Sigmoid colon (tissue), 7 donors: ENCODE data around the gene NXPH3. TPM values are rescaled to one million over a fixed set of nuclear protein-coding genes. Genes with fewer than 3 reads are reported as not detected.

Source experiments
- DNase-seq: peaks from one replicate; pipeline ENCODE4 v3.0.0-alpha.2; 2019
- H3K27ac ChIP-seq, 4 donors: fragments of 200-600 bp; sonication (generic); one replicate each; pipeline ENCODE4 v1.5.1; 2016 to 2019; ENCODE audit warnings: mild to moderate bottlenecking in 1 of 4
- H3K27me3 ChIP-seq, 3 donors: fragments of 200-600 bp; sonication (generic); one replicate each; pipeline ENCODE4 v1.5.1; 2019; ENCODE audit warnings: mild to moderate bottlenecking in 1 of 3
- H3K36me3 ChIP-seq, 4 donors: fragments of 200-600 bp; sonication (generic); one replicate each; pipeline ENCODE4 v1.5.1; 2016 to 2019
- H3K4me1 ChIP-seq, 4 donors: fragments of 200-600 bp; sonication (generic); one replicate each; pipeline ENCODE4 v1.5.1; 2017 to 2019
- H3K4me3 ChIP-seq, 4 donors: fragments of 200-600 bp; sonication (generic); one replicate each; pipeline ENCODE4 v1.5.1; 2017 to 2019; ENCODE audit warnings: mild to moderate bottlenecking in 2 of 4, moderate library complexity in 1 of 4
- H3K9me3 ChIP-seq, 4 donors: fragments of 200-600 bp in 3 of 4; sonication (generic) in 3 of 4; one replicate each; pipeline versions ENCODE4 v1.5.1 to v1.6.1; 2013 to 2019
- CTCF ChIP-seq, 4 experiments: fragments of 450-650 bp in 3 of 4; fragments of 200-600 bp in 1 of 4; IDR thresholded peaks; one replicate each; pipeline ENCODE4 v1.5.1; 2016 to 2019; ENCODE audit warnings: antibody characterized with exemption in 4 of 4, mild to moderate bottlenecking in 3 of 4, moderate library complexity in 2 of 4
- EP300 ChIP-seq, 4 donors: sonication (generic); formaldehyde crosslinking; IDR thresholded peaks; one replicate each; pipeline ENCODE4 v1.6.1; 2017; ENCODE audit warnings: antibody characterized with exemption in 4 of 4
- POLR2A ChIP-seq, 2 donors: fragments of 450-650 bp; IDR thresholded peaks; one replicate each; pipeline ENCODE4 v1.6.1; 2016; ENCODE audit warnings: antibody characterized with exemption in 2 of 2, mild to moderate bottlenecking in 2 of 2, moderate library complexity in 2 of 2
- POLR2AphosphoS5 ChIP-seq, 4 donors: sonication (generic); formaldehyde crosslinking; IDR thresholded peaks; one replicate each; pipeline ENCODE4 v1.6.1; 2017; ENCODE audit warnings: antibody characterized with exemption in 4 of 4
- WGBS, 2 donors: extraction: QIAGEN DNeasy Blood & Tissue Kit; methylation state at CpG; one replicate each; pipeline ENCODE4 v1.1.7; 2013; 5-methylcytosine and 5-hydroxymethylcytosine counted together
- intact Hi-C: fragments of 100-400 bp; cut with DNase I; formaldehyde crosslinking; loops from one replicate; pipeline ENCODE4 v1.15.1; 2023
- polyA plus RNA-seq, 3 donors: library from polyadenylated mRNA; stranded (reverse); fragments of 200-250 nt; gene quantifications; one replicate each; pipeline ENCODE4 v1.2.3, GENCODE V29; 2013
- total RNA-seq, 4 donors: library from RNA; depleted of rRNA; stranded (reverse); fragments of >200 nt; gene quantifications; one replicate each; pipeline ENCODE4 v1.1.0, GENCODE V29; 2016
- donor health status: healthy with polysubstance abuse.
- donor health status: Bipolar disorder and iron deficiency.
- donor health status: healthy.

Gene NXPH3
- total and polyA plus RNA-seq, 7 donors = 0.23 to 32.6 (median 20.2) TPM

- intact Hi-C loops = no loop called here
- Histone ChIP-seq H3K4me1 (peaks cover 0 to 18% (median 11%) of the 10 kb centered on the region in 4 donors), H3K27me3 (no peaks in the 10 kb centered on the region), H3K36me3 (peaks cover 0 to 14% (median 0%) of the 10 kb centered on the region in 4 donors), H3K4me3 (no peak overlapping the region), H3K9me3 (no peaks in the 10 kb centered on the region), H3K27ac (no peak overlapping the region)
- TF ChIP-seq POLR2A (IDR thresholded peaks at IDR 0.05) = no peak
- no peak for TF ChIP-seq POLR2AphosphoS5 (IDR thresholded peaks at IDR 0.05)
- TF ChIP-seq EP300 (IDR thresholded peaks at IDR 0.05) = no peak
- TF ChIP-seq CTCF (IDR thresholded peaks at IDR 0.05) = no peak
- 93 to 97% methylated on average over 4 of the region's 4 CpGs for WGBS, 2 donors
- DNase-seq = no peak
These were observed 8.2 kb downstream of the NXPH3 start for GRCh38 chr17:49583889-49584288.

DNA sequence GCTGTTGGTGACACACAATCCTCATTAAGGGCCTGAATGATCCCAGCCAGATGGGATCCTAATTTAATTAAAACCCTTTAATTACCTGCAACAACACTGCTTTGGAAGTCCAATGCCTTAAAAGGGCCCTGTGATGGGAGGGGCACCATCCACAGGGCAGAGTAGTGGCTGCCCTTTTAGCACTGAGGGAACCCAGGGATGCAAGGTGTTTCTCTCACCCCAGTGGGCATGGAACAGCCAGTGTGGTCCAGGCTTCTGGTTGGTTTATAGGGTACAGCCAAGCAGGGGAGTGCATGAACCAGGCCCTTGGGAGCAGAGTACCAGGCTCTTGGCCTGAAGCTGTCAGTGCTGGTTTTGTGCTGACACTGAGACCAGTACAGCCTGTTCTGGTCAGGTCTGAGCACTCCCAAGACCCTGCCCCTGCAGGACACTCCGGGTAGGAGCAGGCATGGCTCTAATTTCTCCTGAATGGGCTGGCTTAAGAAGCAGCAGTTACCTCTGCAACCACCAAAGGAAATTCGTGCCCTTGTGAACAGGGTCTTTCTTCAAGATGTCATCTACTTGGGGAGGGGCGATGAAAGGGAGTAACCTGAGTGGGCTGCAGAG lies 9.9 kb downstream of the NXPH3 start:
- WGBS, 2 donors = 70 to 83% methylated on average over 3 of the region's 3 CpGs
- DNase-seq = peak; percentile 46
- TF ChIP-seq CTCF (IDR thresholded peaks at IDR 0.05) (peak in 1 of 4 experiments; percentile 11), EP300 (IDR thresholded peaks at IDR 0.05) (no peak), POLR2AphosphoS5 (IDR thresholded peaks at IDR 0.05) (peak in 1 of 4 donors; percentile 24)
- no peaks in the 10 kb centered on the region for H3K9me3 ChIP-seq
- H3K4me3 ChIP-seq = no peak overlapping the region
- peaks cover 0 to 13% (median 0%) of the 10 kb centered on the region in 4 donors for H3K36me3 ChIP-seq
- H3K27ac ChIP-seq = peak overlapping the region in 2 of 4 donors; percentile 4 to 12
- no peaks in the 10 kb centered on the region for H3K27me3 ChIP-seq
- peaks cover 0 to 13% (median 8%) of the 10 kb centered on the region in 4 donors for H3K4me1 ChIP-seq
- intact Hi-C loops = no loop called here

DNA sequence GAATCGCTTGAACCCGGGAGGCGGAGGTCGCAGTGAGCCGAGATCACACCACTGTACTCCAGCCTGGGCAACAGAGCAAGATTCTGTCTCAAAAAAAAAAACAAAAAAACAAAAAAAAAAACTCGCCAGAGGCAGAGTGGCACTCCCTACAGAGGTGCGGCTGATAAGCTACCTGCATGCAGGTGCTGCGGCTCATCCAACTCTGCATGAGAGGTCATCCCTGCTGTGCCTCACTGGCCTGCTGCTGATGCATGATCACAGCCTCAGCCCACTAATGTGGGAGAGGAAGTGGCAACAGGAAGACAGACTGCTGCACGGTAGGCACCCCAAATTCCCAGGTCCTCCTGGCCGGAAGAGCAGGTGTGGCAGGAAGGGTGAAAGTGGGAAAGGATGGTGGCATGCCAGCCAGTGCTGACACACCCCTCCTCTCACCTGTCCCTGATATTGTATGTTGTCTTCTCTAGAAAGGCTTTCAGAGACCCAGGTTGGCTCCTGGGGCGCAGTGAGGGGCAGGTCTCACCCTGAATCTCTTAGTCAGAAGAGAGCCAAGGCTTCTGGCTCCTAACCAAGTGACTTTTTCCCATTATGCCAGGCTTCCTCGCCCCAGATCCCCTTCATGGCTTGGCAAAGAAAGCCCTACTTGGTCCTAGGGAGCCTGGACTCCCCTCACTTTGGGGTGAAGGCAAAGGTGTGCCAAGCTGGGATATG lies 11.8 kb downstream of the NXPH3 start:
- Histone ChIP-seq H3K27ac (no peak overlapping the region), H3K4me3 (no peak overlapping the region), H3K27me3 (no peaks in the 10 kb centered on the region), H3K4me1 (peaks cover 0 to 7% (median 5%) of the 10 kb centered on the region in 4 donors), H3K9me3 (no peaks in the 10 kb centered on the region), H3K36me3 (peaks cover 0 to 27% (median 2%) of the 10 kb centered on the region in 4 donors)
- DNase-seq = peak; percentile 50
- TF ChIP-seq CTCF (IDR thresholded peaks at IDR 0.05) (no peak), POLR2AphosphoS5 (IDR thresholded peaks at IDR 0.05) (peak in 1 of 4 donors; percentile 19)
- intact Hi-C loops = no loop called here
- WGBS, 2 donors = 58 to 77% methylated on average over 12 of the region's 12 CpGs

GRCh38 chr17:49588312-49588711 lies 12.6 kb downstream of the NXPH3 start:
- Histone ChIP-seq H3K4me3 (no peak overlapping the region), H3K9me3 (no peaks in the 10 kb centered on the region), H3K4me1 (peaks cover 0 to 7% (median 5%) of the 10 kb centered on the region in 4 donors), H3K36me3 (peaks cover 0 to 35% (median 9%) of the 10 kb centered on the region in 4 donors), H3K27ac (peak overlapping the region in 1 of 4 donors; percentile 18), H3K27me3 (no peaks in the 10 kb centered on the region)
- peak; percentile 15 for DNase-seq
- TF ChIP-seq CTCF (IDR thresholded peaks at IDR 0.05) (no peak), POLR2AphosphoS5 (IDR thresholded peaks at IDR 0.05) (no peak), POLR2A (IDR thresholded peaks at IDR 0.05) (no peak), EP300 (IDR thresholded peaks at IDR 0.05) (no peak)
- 93 to 94% methylated on average over 8 of the region's 8 CpGs for WGBS, 2 donors
- intact Hi-C loops = no loop called here
